ENCODE data around the gene EBF3. TPM values are rescaled to one million over a fixed set of nuclear protein-coding genes. Genes with fewer than 3 reads are reported as not detected.

EBF3 gene
- total RNA-seq, 4 donors from 2014 or later, result 0.42 to 2.9 (median 1.3) TPM

- Histone ChIP-seq H3K4me1 (peaks cover 6 to 77% (median 33%) of the 10 kb centered on the region in 3 donors), H3K27ac (peak overlapping the region; percentile 46 to 84 (median 69)), H3K4me3 (peak overlapping the region; percentile 42 to 74 (median 52)), H3K27me3 (peaks cover 39 to 100% (median 60%) of the 10 kb centered on the region in 4 donors), H3K9me3 (no peaks in the 10 kb centered on the region), H3K36me3 (no peaks in the 10 kb centered on the region)
- intact Hi-C loops (cut with DNase I), result loop anchor here (10.0 kb wide), 1 partner anchor 928 kb away; no protein-coding TSS in a partner anchor
- 6 to 25% methylated on average over 20 to 33 of the region's 79 CpGs for WGBS, 2 donors
- no peak for TF ChIP-seq CTCF (IDR thresholded peaks at IDR 0.05)
- no peak for TF ChIP-seq POLR2A (IDR thresholded peaks at IDR 0.05)
- no peak for DNase-seq
Measured at GRCh38 chr10:129962872-129963640, 1.0 kb downstream of the EBF3 start.

GRCh38 chr10:129962031-129962871, 1.8 kb downstream of the EBF3 start:
- Histone ChIP-seq H3K4me3 (peak overlapping the region; percentile 42 to 74 (median 52)), H3K36me3 (no peaks in the 10 kb centered on the region), H3K27ac (peak overlapping the region in 3 of 4 donors; percentile 43 to 84 (median 82)), H3K27me3 (peaks cover 39 to 100% (median 63%) of the 10 kb centered on the region in 4 donors), H3K4me1 (peaks cover 6 to 69% (median 30%) of the 10 kb centered on the region in 3 donors), H3K9me3 (no peaks in the 10 kb centered on the region)
- no peak for DNase-seq
- 12 to 18% methylated on average over 17 to 18 of the region's 18 CpGs for WGBS, 2 donors
- TF ChIP-seq POLR2A (IDR thresholded peaks at IDR 0.05) (no peak), CTCF (IDR thresholded peaks at IDR 0.05) (no peak)
- intact Hi-C loops (cut with DNase I), result loop anchor here (10.0 kb wide), 1 partner anchor 927 kb away; no protein-coding TSS in a partner anchor

GRCh38 chr10:129961157-129961701, 2.8 kb downstream of the EBF3 start:
- intact Hi-C loops (cut with DNase I), result loop anchor here (10.0 kb wide), 1 partner anchor 926 kb away; no protein-coding TSS in a partner anchor
- no peaks in the 10 kb centered on the region for H3K36me3 ChIP-seq
- H3K9me3 ChIP-seq, result no peaks in the 10 kb centered on the region
- DNase-seq, result no peak
- H3K27ac ChIP-seq, result peak overlapping the region in 3 of 4 donors; percentile 34 to 46 (median 43)
- peaks cover 6 to 59% (median 25%) of the 10 kb centered on the region in 3 donors for H3K4me1 ChIP-seq
- peaks cover 30 to 100% (median 60%) of the 10 kb centered on the region in 4 donors for H3K27me3 ChIP-seq
- no peak for TF ChIP-seq CTCF (IDR thresholded peaks at IDR 0.05)
- no peak for TF ChIP-seq POLR2A (IDR thresholded peaks at IDR 0.05)
- WGBS, 2 donors, result 13 to 21% methylated on average over 7 of the region's 7 CpGs
- peak overlapping the region in 3 of 4 donors; percentile 20 to 74 (median 60) for H3K4me3 ChIP-seq

GRCh38 chr10:129960481-129961156, 3.5 kb downstream of the EBF3 start:
- Histone ChIP-seq H3K4me1 (peaks cover 6 to 55% (median 25%) of the 10 kb centered on the region in 3 donors), H3K36me3 (no peaks in the 10 kb centered on the region), H3K9me3 (no peaks in the 10 kb centered on the region), H3K27ac (peak overlapping the region in 3 of 4 donors; percentile 42 to 58 (median 46)), H3K4me3 (peak overlapping the region in 3 of 4 donors; percentile 20 to 74 (median 60)), H3K27me3 (peaks cover 26 to 100% (median 56%) of the 10 kb centered on the region in 4 donors)
- TF ChIP-seq CTCF (IDR thresholded peaks at IDR 0.05), result no peak
- no peak for TF ChIP-seq POLR2A (IDR thresholded peaks at IDR 0.05)
- DNase-seq, result no peak
- WGBS, 2 donors, result 17 to 21% methylated on average over 14 of the region's 14 CpGs
- intact Hi-C loops (cut with DNase I), result loop anchor here (10.0 kb wide), 1 partner anchor 926 kb away; no protein-coding TSS in a partner anchor
